Activated CD8-positive, alpha-beta memory T cell treated with anti-CD3 and anti-CD28 coated beads, Interleukin-2, amount 50 U/mL, for 24 hours (primary cell): ENCODE results near the gene INTS4.
"Not testable (repeated sequence)": the region's sequence is repeated elsewhere in the genome, so short reads cannot be mapped to it uniquely, and the experiment has no call there.

Experiments
- DNase-seq: peaks from one replicate; pipeline ENCODE4 v3.0.0-alpha.2; 2020; ENCODE audit errors: extremely low read depth

INTS4 gene, protein sequence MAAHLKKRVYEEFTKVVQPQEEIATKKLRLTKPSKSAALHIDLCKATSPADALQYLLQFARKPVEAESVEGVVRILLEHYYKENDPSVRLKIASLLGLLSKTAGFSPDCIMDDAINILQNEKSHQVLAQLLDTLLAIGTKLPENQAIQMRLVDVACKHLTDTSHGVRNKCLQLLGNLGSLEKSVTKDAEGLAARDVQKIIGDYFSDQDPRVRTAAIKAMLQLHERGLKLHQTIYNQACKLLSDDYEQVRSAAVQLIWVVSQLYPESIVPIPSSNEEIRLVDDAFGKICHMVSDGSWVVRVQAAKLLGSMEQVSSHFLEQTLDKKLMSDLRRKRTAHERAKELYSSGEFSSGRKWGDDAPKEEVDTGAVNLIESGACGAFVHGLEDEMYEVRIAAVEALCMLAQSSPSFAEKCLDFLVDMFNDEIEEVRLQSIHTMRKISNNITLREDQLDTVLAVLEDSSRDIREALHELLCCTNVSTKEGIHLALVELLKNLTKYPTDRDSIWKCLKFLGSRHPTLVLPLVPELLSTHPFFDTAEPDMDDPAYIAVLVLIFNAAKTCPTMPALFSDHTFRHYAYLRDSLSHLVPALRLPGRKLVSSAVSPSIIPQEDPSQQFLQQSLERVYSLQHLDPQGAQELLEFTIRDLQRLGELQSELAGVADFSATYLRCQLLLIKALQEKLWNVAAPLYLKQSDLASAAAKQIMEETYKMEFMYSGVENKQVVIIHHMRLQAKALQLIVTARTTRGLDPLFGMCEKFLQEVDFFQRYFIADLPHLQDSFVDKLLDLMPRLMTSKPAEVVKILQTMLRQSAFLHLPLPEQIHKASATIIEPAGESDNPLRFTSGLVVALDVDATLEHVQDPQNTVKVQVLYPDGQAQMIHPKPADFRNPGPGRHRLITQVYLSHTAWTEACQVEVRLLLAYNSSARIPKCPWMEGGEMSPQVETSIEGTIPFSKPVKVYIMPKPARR

GRCh38 chr11:77994434-77995362 is at the start of gene INTS4:
Gene INTS4 (minus strand): TSS chr11:77994668. CDS start chr11:77994643, 25 bp downstream.
- peak; percentile 97 for DNase-seq

- no peak for DNase-seq
Observed at GRCh38 chr11:78041843-78042440, 47.5 kb upstream of the INTS4 start.

DNA sequence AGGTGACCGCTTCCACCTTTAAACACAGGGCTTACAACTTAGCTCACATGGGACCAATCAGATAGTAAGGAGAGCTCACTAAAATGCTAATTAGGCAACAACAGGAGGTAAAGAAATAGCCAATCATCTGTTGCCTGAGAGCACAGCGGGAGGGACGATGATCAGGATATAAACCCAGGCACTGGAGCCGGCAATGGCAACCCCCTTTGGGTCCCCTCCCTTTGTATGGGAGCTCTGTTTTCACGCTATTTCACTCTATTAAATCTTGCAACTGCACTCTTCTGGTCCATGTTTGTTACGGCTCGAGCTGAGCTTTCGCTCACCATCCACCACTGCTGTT is 46.9 kb upstream of the INTS4 start:
- not testable (repeated sequence) for DNase-seq

GRCh38 chr11:78040691-78041379 is 46.4 kb upstream of the INTS4 start:
- no peak for DNase-seq

DNA sequence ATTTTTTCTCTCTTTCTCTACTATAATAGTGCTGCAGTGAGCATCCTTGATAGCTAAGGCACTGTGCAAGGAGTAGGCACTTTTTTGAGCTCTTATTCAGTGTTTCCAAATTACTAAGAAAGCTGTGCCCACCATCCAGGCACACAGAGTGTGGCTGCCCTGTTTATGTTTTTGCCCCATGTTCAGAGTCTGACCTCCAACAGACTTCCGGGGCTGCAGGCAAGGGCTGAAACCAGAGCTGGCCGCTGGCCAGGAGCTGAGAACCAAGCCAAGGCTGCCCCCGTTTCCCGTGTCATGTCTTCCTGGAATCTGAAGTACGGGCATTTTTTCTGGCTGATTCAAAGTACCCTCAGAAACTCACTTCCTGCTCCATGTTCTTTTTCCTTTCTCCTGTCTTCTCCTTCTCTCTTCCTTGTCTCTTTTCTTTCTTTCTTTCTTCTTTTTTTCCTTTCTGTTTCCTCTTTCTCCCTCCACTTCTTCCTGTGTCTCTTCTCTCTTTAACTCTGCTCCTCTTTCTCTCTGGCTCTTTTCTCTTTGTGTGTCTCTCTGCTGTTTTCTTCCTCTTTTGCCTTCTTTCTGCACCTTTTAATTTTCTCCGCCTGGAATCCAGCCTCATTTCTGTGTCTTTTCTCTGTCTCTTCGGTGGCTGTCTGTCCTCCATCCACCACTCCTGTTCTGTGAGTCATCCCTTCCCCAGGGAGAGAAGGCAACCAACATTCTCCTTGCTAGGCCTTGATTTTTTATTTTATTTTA is 45.6 kb upstream of the INTS4 start:
- DNase-seq: no peak

DNA sequence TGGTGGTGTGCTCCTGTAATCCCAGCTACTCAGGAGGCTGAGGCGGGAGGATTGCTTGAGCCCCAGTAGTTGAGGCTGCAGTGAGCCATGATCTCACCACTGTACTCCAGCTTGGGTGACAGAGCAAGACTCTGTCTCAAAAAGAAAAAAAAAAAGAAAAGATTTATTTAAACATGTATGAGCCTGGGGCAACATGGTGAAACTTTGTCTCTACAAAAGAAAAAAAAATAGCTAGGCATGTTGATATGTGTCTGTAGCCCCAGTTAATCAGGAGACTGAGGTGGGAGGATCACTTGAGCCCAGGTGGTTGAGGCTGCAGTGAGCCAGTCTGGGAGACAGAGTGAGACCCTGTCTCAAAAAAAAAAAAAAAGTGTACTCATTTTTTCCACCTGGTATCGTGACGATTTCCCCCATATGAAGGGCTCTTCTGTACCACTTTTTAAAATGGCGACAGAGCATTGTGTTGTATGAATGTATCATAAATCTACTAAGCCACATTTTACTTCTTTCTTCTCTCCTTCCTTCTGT is 45.0 kb upstream of the INTS4 start:
- no peak for DNase-seq

- DNase-seq: no peak
Observed at GRCh38 chr11:78038697-78039313, 44.3 kb upstream of the INTS4 start.

DNA sequence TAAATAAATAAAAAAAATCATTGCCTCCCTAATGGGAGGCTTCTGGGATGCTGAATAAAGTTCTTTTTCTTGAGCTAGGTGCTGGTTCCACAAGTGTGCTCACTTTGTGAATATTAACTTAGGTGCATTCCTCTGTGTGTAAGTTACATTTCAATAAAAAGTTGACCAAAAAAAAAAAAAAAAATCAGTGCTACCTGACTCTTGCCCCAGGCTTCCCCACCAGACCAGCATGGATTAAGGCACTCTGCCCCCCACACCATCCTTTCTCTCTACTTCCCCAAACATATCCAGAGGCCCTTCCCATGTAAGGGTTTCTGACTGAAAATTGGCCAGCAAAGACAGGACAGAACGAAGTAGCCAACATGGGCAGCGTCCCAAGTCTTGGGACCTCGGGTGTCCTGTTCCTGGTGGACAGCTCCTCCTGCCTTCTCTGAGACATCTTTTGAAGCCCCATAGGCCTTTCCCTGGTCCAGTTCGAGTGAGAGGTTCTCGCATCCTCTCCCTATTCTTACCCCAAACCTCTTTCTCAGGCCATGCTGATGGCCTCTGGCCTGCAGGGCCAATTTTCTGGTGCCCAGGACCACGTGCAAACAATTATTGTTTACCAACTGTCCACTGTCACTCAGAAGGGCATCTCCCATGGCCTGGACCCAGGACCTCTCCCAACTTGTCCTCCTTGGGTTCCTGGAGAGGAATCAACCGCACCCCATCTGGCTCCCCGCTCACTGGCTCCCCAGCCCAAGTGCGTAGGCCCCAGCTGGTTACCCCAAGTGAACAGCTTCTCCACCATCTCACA is 43.6 kb upstream of the INTS4 start:
- DNase-seq: no peak

DNA sequence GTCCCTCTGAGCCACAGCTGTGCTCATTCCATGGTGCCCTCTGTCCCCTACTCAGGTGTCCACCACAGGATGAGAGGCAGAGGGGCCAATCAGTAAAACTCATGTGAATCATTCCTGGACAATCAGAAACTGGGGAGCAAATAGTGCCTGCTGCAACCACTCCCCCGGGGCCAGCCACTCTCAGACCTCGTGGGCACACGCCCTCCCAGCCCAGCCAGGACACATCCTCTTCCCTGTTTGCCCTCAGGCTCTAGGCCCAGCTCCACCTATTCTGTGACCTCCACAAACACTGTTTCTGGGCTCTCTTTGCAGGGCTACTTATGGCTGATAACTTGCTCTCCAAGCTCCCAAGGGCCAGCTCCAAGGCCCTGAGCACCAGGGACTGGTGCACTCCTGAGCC is 42.6 kb upstream of the INTS4 start:
- no peak for DNase-seq

- DNase-seq: no peak
Observed at GRCh38 chr11:78036313-78036712, 41.8 kb upstream of the INTS4 start.

DNA sequence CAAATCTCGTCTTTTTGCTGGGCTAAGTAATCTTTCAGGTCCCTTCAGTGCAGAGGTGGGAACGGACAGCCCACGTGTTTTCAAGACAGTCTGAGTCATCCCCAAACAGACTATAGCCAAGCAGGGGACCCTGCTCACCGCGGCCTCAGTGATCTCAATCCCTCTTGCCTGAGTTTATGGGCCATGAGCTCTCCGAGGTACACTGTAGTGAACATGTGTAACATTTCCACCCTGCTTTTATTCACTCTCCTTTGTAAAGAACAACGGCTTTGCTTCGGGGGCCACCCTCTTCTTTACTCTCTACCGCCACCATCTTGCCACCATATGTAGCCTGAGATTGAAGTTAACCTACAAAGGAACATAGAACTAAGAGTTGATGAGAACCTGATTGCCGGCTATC is 40.2 kb upstream of the INTS4 start:
- no peak for DNase-seq

GRCh38 chr11:78033040-78033439 is 38.6 kb upstream of the INTS4 start:
- no peak for DNase-seq

GRCh38 chr11:78032090-78032489 is 37.6 kb upstream of the INTS4 start:
- DNase-seq: no peak

GRCh38 chr11:78031629-78032028 is 37.2 kb upstream of the INTS4 start:
- DNase-seq: no peak

GRCh38 chr11:78030429-78031325 is 36.2 kb upstream of the INTS4 start:
- DNase-seq: no peak

DNA sequence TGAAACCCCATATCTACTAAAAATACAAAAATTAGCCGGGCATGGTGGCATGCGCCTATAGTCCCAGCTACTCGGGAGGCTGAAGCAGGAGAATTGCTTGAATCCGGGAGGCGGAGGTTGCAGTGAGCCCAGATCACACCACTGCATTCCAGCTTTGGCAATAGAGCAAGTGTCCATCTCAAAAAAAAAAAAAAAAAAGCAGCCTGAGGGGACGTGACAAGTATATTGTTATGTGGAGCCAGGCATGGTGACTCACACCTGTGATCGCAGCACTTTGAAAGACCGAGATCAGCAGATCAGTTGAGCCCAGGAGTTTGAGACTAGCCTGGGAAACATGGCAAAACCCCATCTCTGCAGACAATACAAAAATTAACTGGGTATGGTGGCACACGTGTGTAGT is 34.0 kb upstream of the INTS4 start:
- DNase-seq: not testable (repeated sequence)

DNA sequence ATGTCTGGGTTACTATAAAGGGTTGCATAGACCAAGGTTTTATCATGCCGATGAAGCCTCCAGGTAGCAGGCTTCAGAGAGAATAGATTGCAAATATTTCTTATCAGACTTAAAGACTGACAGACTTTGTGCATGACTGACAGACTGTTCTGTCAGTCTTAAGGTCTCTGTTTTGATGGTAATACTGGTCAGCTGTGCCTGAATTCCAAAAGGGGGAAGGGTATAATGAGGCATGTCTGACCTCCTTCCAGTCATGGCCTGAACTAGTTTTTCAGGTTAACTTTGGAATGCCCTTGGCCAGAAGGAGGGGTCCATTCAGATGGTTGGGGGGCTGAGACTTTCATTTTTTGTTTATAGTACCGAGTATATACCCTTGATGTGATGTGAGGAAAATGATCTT is 33.3 kb upstream of the INTS4 start:
- no peak for DNase-seq
